ENCODE results near the gene TTLL10. TPM values are rescaled to one million over a fixed set of nuclear protein-coding genes. Genes with fewer than 3 reads are reported as not detected.
"Not testable (repeated sequence)": the region's sequence is repeated elsewhere in the genome, so short reads cannot be mapped to it uniquely, and the experiment has no call there.

The TTLL10 gene
- total RNA-seq, 1 experiment from 2014 or later: 0.68 TPM

DNA sequence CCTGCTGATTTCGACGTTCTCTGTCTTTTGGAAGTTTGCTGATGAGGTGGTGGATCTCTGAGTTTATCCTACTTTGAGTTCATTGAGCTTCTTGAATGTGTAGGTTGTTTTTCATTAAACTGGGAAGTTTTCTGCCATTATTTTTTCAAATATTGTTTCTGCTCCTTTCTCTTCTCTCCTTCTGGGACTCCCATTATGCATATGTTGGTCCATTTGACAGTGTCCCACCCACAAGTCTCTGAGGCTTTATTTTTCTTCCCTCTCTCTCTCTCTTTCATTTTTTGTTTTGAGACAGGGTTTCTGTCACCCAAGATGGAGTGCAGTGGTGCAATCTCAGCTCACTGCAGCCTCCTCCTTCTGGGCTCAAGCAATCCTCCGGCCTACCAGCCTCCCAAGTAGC, 21.0 kb downstream of the TTLL10 start:
- no peak overlapping the region for H2BK20ac ChIP-seq (ENCODE audit: low read depth, low read length, poor library complexity, severe bottlenecking)
- H3K4ac ChIP-seq (ENCODE audit: low read depth, low read length): no peak overlapping the region
- H3K4me3 Mint-ChIP-seq: no peak overlapping the region
- TF ChIP-seq, protein P1, sequence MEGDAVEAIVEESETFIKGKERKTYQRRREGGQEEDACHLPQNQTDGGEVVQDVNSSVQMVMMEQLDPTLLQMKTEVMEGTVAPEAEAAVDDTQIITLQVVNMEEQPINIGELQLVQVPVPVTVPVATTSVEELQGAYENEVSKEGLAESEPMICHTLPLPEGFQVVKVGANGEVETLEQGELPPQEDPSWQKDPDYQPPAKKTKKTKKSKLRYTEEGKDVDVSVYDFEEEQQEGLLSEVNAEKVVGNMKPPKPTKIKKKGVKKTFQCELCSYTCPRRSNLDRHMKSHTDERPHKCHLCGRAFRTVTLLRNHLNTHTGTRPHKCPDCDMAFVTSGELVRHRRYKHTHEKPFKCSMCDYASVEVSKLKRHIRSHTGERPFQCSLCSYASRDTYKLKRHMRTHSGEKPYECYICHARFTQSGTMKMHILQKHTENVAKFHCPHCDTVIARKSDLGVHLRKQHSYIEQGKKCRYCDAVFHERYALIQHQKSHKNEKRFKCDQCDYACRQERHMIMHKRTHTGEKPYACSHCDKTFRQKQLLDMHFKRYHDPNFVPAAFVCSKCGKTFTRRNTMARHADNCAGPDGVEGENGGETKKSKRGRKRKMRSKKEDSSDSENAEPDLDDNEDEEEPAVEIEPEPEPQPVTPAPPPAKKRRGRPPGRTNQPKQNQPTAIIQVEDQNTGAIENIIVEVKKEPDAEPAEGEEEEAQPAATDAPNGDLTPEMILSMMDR (conservative IDR thresholded peaks at IDR 0.05): no peak
- H3K79me1 ChIP-seq (ENCODE audit: insufficient read depth, low read depth, low read length, poor library complexity, severe bottlenecking): no peaks in the 10 kb centered on the region
- H3K56ac ChIP-seq (ENCODE audit: insufficient read length, low read depth, low read length): no peak overlapping the region
- peaks cover 42% of the 10 kb centered on the region for H3K27me3 Mint-ChIP-seq (ENCODE audit: low read depth)
- no peaks in the 10 kb centered on the region for H4K20me1 ChIP-seq (ENCODE audit: control insufficient read depth, insufficient read depth, insufficient read length)
- no CpG with 5 or more reads among the region's 3 CpGs for WGBS (ENCODE audit: extremely low coverage, insufficient read length, low lambda C conversion rate)
- no peak overlapping the region for H2AFZ ChIP-seq (ENCODE audit: low read length)
- no peak overlapping the region for H4K8ac ChIP-seq (replicated peaks; ENCODE audit: insufficient read length, low read depth, low read length)
- no peak overlapping the region for H3K27ac Mint-ChIP-seq
- H3K4me1 Mint-ChIP-seq: no peaks in the 10 kb centered on the region
- no peaks in the 10 kb centered on the region for H3K27me3 ChIP-seq (ENCODE audit: insufficient read depth, low read length)
- no peak for DNase-seq
- peaks cover 12% of the 10 kb centered on the region for H3K9me3 ChIP-seq (ENCODE audit: control insufficient read depth, low read depth, low read length)
- H3K4me1 ChIP-seq (ENCODE audit: insufficient read depth, low read length): no peaks in the 10 kb centered on the region
- no peak overlapping the region for H3K4me2 ChIP-seq (ENCODE audit: insufficient read depth, insufficient read length, low read length)
- H3K9me3 Mint-ChIP-seq: peaks cover 34 to 44% of the 10 kb centered on the region in 2 experiments
- H3K23ac ChIP-seq (ENCODE audit: insufficient read length, low read depth, low read length): no peak overlapping the region
- no peak overlapping the region for H2AK5ac ChIP-seq (ENCODE audit: insufficient read length, low read length)
- H3K9ac ChIP-seq (ENCODE audit: extremely low read depth, insufficient read length, low read length): no peak overlapping the region
- no peaks in the 10 kb centered on the region for H3K23me2 ChIP-seq (ENCODE audit: insufficient read length, low read depth, low read length, poor library complexity, severe bottlenecking)
- H2BK15ac ChIP-seq (ENCODE audit: low read depth, low read length): no peak overlapping the region
- H2BK5ac ChIP-seq (ENCODE audit: insufficient read length, low read length): no peak overlapping the region
- no peak overlapping the region for H3K18ac ChIP-seq (ENCODE audit: insufficient read length, low read depth, low read length)
- H2BK12ac ChIP-seq (ENCODE audit: insufficient read length, low read depth, low read length): no peak overlapping the region
- H2BK120ac ChIP-seq (ENCODE audit: low read depth, low read length, poor library complexity, severe bottlenecking): no peak overlapping the region
- no peak overlapping the region for H4K5ac ChIP-seq (ENCODE audit: insufficient read length, low read depth, low read length)
- H3K14ac ChIP-seq (ENCODE audit: insufficient read depth, low read length): no peak overlapping the region
- H3K27ac ChIP-seq (ENCODE audit: insufficient read length, low read depth, low read length): no peak overlapping the region
- no peaks in the 10 kb centered on the region for H3K79me2 ChIP-seq (ENCODE audit: insufficient read depth, low read length)
- H3T11ph ChIP-seq (ENCODE audit: low read length): no peak overlapping the region
- peaks cover 0 to 8% (median 7%) of the 10 kb centered on the region in 3 experiments; a peak in 6 of 7 replicates for H3K36me3 Mint-ChIP-seq (ENCODE audit: insufficient read depth in 1 of 3, low read depth in 3 of 3)
- no peak overlapping the region for H4K91ac ChIP-seq (ENCODE audit: insufficient read length, low read depth, low read length)

DNA sequence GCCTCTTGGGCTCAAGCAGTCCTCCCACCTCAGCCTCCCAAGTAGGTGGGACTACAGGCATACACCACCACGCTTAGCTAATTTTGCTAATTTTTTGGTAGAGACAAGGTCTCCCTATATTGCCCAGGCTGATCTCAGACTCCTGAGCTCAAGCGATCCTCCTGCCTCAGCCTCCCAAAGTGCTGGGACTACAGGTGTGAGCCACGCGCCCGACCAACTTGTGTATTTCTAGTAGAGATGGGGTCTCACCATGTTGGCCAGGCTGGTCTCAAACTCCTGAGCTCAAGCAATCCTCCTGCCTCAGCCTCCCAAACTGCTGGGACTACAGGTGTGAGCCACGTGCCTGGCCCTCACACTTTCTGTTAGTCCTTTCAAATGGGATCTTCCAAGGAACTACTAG, 22.0 kb downstream of the TTLL10 start:
- DNase-seq; H3K4me1 Mint-ChIP-seq; H2AFZ ChIP-seq (ENCODE audit: low read length); H2BK15ac ChIP-seq (ENCODE audit: low read depth, low read length); H3K18ac ChIP-seq (ENCODE audit: insufficient read length, low read depth, low read length); H3K79me2 ChIP-seq (ENCODE audit: insufficient read depth, low read length); H2BK5ac ChIP-seq (ENCODE audit: insufficient read length, low read length); H3K27me3 ChIP-seq (ENCODE audit: insufficient read depth, low read length); H4K8ac ChIP-seq (replicated peaks; ENCODE audit: insufficient read length, low read depth, low read length); H4K20me1 ChIP-seq (ENCODE audit: control insufficient read depth, insufficient read depth, insufficient read length); H3K23me2 ChIP-seq (ENCODE audit: insufficient read length, low read depth, low read length, poor library complexity, severe bottlenecking); H3K4me2 ChIP-seq (ENCODE audit: insufficient read depth, insufficient read length, low read length); H3K56ac ChIP-seq (ENCODE audit: insufficient read length, low read depth, low read length); H3K9ac ChIP-seq (ENCODE audit: extremely low read depth, insufficient read length, low read length); H4K91ac ChIP-seq (ENCODE audit: insufficient read length, low read depth, low read length); H3K14ac ChIP-seq (ENCODE audit: insufficient read depth, low read length); H3K4ac ChIP-seq (ENCODE audit: low read depth, low read length); H3T11ph ChIP-seq (ENCODE audit: low read length); H4K5ac ChIP-seq (ENCODE audit: insufficient read length, low read depth, low read length); H2BK120ac ChIP-seq (ENCODE audit: low read depth, low read length, poor library complexity, severe bottlenecking); H3K36me3 Mint-ChIP-seq (ENCODE audit: insufficient read depth in 1 of 3, low read depth in 3 of 3); H3K79me1 ChIP-seq (ENCODE audit: insufficient read depth, low read depth, low read length, poor library complexity, severe bottlenecking); H3K27ac ChIP-seq (ENCODE audit: insufficient read length, low read depth, low read length); H2AK5ac ChIP-seq (ENCODE audit: insufficient read length, low read length); H3K4me1 ChIP-seq (ENCODE audit: insufficient read depth, low read length); H2BK20ac ChIP-seq (ENCODE audit: low read depth, low read length, poor library complexity, severe bottlenecking); H3K23ac ChIP-seq (ENCODE audit: insufficient read length, low read depth, low read length); H3K4me3 Mint-ChIP-seq; H3K27ac Mint-ChIP-seq; H2BK12ac ChIP-seq (ENCODE audit: insufficient read length, low read depth, low read length): not testable (repeated sequence)
- Mint-ChIP-seq H3K9me3 (peaks cover 30 to 41% of the 10 kb centered on the region in 2 experiments), H3K27me3 (ENCODE audit: low read depth) (peaks cover 41% of the 10 kb centered on the region)
- H3K9me3 ChIP-seq (ENCODE audit: control insufficient read depth, low read depth, low read length): peaks cover 12% of the 10 kb centered on the region
- WGBS (ENCODE audit: extremely low coverage, insufficient read length, low lambda C conversion rate): no CpG with 5 or more reads among the region's 6 CpGs

All from H9 (cell line).